Measurements from ENCODE around the gene ADARB2.

The ADARB2 gene

GRCh38 chr10:1316809-1317143, 420.5 kb downstream of the ADARB2 start:
- POLR2A ChIA-PET, result no interaction called here
- TF ChIP-seq CTCF (IDR thresholded peaks at IDR 0.05; ENCODE audit: control extremely low read depth, extremely low read depth, low read depth, missing control alignments), result no peak
- CTCF ChIA-PET, result no interaction called here
- DNase-seq (ENCODE audit: extremely low spot score), result no peak

- ChIA-PET POLR2A (no interaction called here), CTCF (no interaction called here)
- no peak for DNase-seq (ENCODE audit: extremely low spot score)
Observed at GRCh38 chr10:1316121-1316808, 421.1 kb downstream of the ADARB2 start.

GRCh38 chr10:1315178-1315577, 422.1 kb downstream of the ADARB2 start:
- TF ChIP-seq CTCF (IDR thresholded peaks at IDR 0.05; ENCODE audit: control extremely low read depth, extremely low read depth, low read depth, missing control alignments), result no peak
- CTCF ChIA-PET, result no interaction called here
- DNase-seq (ENCODE audit: extremely low spot score), result no peak
- POLR2A ChIA-PET, result no interaction called here

More at GRCh38 chr10:1316121-1316808, 421.1 kb downstream of the ADARB2 start:
- no peak for TF ChIP-seq CTCF (IDR thresholded peaks at IDR 0.05; ENCODE audit: control extremely low read depth, extremely low read depth, low read depth, missing control alignments)

DNA sequence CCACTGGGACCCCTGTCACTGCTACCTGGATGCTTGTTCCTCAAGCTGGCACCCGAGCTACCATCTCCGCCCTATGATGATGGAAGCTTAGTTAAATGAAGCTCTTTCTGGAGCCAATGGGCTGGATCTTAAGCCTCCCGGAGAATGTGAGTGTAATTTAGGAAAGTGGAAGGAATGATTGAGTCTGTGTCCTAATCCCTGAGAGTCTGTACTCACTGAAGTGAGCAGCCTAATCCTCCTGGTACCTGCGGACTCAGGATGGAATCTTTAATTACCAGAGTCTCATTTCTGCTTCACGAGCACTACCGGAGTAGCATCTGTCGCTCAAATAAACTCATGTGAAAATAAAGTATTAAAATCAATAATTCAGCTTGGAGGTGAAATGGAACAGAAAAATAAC, 425.6 kb downstream of the ADARB2 start:
- no peak for TF ChIP-seq CTCF (IDR thresholded peaks at IDR 0.05; ENCODE audit: control extremely low read depth, extremely low read depth, low read depth, missing control alignments)
- ChIA-PET POLR2A (no interaction called here), CTCF (no interaction called here)
- DNase-seq (ENCODE audit: extremely low spot score), result no peak

GRCh38 chr10:1310271-1310789, 427.0 kb downstream of the ADARB2 start:
- CTCF ChIA-PET, result interaction anchor here (0.9 kb wide), 1 partner anchor 9 kb away, joined by 3 read pairs; no protein-coding TSS in a partner anchor

DNA sequence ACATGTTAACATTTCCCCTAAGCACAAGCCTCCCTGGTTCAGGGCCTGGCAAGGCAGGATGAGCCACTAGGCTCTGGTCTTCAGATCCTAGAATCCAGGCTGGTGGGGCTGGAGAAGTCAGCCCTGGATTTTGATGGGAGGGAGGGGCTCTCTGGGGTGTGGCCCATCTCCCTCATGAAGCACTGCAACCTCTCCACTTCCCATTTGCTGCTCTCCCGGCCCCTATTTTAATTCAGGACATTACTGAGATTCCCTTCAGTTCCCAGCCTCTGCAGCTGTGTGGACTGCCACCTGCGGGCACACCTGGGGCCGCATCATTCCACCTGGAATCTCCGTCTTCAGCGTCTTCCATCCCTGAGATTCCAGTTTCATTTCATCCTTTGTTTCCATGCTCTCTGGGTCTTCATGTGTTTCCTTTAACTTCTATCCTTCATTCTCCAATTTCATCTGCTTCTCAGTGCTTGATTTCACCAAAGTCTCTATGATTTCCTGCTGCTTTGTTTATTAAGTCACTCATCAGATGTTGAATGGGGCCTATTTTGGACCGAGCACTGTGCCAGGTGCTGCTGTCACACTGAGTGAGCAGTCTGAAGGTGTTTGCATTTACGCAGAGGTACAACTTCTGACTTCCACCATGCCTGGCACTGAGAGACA, 427.6 kb downstream of the ADARB2 start:
- TF ChIP-seq CTCF (IDR thresholded peaks at IDR 0.05; ENCODE audit: control extremely low read depth, extremely low read depth, low read depth, missing control alignments), result no peak
- DNase-seq (ENCODE audit: extremely low spot score), result no peak
- ChIA-PET POLR2A (no interaction called here), CTCF (no interaction called here)

More at GRCh38 chr10:1310271-1310789, 427.0 kb downstream of the ADARB2 start:
- DNase-seq (ENCODE audit: extremely low spot score), result no peak
- TF ChIP-seq CTCF (IDR thresholded peaks at IDR 0.05; ENCODE audit: control extremely low read depth, extremely low read depth, low read depth, missing control alignments), result no peak
- POLR2A ChIA-PET, result no interaction called here

Data from GM10248 (cell line).